Measurements from ENCODE around the gene SIPA1L3. TPM values are rescaled to one million over a fixed set of nuclear protein-coding genes. Genes with fewer than 3 reads are reported as not detected.

SIPA1L3 gene
- total RNA-seq, 4 donors from 2014 or later: 50.0 to 69.8 (median 53.6) TPM

DNA sequence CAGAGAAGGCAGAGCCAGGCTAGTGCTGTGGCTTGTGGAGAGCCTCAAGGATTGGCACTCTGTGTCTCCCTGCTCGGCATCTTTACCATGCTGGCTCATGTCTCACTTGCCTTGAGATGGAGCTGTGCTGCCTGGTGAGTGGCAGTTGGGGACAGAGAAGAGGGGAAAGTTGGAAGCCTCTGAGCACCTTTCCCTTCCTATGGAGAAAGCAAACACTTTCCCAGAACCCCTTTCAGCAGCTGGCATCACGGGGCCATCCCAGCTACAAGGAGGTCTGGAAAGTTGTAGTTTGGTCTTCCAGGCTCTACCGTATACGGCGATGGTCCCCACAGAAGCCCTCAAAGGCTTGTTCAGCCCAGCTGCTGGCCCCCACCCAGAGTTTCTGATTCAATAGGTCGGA is 258.3 kb downstream of the SIPA1L3 start:
- no peak for DNase-seq (ENCODE audit: low spot score in 2 of 2)
- TF ChIP-seq POLR2A (IDR thresholded peaks at IDR 0.05): no peak
- TF ChIP-seq, protein P1, sequence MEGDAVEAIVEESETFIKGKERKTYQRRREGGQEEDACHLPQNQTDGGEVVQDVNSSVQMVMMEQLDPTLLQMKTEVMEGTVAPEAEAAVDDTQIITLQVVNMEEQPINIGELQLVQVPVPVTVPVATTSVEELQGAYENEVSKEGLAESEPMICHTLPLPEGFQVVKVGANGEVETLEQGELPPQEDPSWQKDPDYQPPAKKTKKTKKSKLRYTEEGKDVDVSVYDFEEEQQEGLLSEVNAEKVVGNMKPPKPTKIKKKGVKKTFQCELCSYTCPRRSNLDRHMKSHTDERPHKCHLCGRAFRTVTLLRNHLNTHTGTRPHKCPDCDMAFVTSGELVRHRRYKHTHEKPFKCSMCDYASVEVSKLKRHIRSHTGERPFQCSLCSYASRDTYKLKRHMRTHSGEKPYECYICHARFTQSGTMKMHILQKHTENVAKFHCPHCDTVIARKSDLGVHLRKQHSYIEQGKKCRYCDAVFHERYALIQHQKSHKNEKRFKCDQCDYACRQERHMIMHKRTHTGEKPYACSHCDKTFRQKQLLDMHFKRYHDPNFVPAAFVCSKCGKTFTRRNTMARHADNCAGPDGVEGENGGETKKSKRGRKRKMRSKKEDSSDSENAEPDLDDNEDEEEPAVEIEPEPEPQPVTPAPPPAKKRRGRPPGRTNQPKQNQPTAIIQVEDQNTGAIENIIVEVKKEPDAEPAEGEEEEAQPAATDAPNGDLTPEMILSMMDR (IDR thresholded peaks at IDR 0.05): no peak
- no peak overlapping the region for H3K4me3 ChIP-seq (ENCODE audit: low read depth, poor library complexity, severe bottlenecking)
- 92 to 97% methylated on average over 6 of the region's 6 CpGs for WGBS, 2 donors
- intact Hi-C loops (cut with DNase I; ENCODE audit: low total_unique reads): no loop called here

DNA sequence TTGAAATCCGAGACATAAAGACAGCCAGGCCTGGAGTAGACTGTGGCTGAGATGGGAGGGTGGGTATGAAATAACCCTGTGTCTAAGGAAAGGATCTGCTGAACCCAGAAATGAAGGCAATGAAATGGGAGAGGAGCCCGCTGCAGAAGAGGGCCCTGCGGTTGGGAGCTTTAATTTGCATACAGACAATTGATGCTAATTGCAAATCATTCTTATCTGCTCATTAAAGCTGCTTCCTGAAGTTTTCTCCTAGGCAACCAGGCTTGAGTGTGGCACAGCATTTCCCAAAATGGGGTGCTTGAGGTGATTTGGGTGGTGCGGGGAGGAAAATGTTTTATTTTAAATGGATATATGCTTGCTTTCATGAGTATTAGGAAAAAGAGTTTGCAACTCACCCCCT is 261.6 kb downstream of the SIPA1L3 start:
- no peak overlapping the region for H3K4me3 ChIP-seq (ENCODE audit: low read depth, poor library complexity, severe bottlenecking)
- TF ChIP-seq POLR2A (IDR thresholded peaks at IDR 0.05): no peak
- TF ChIP-seq, protein P1 (IDR thresholded peaks at IDR 0.05): no peak
- intact Hi-C loops (cut with DNase I; ENCODE audit: low total_unique reads): no loop called here
- DNase-seq (ENCODE audit: low spot score in 2 of 2): no peak
- 83 to 87% methylated on average over 4 of the region's 4 CpGs for WGBS, 2 donors

DNA sequence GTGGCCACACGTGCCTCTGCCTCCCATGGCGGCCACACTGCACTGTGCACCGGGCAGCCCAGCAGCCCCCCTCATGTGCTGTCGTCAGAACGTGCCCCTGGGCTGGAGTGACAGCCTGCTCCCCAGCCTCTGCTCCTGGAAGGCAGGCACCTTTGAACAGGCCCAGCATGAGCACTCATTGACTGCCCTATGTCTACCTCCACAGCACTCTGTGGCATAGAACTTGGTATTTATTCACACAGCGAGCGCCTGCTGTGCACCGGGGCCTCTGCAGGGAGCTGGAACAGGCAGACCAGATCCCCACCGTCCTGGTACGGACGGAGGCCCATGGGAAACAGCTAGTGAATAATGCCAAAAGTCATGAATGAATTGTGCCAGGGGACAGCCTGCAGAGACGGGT is 263.3 kb downstream of the SIPA1L3 start:
- intact Hi-C loops (cut with DNase I; ENCODE audit: low total_unique reads): no loop called here
- no peak for DNase-seq (ENCODE audit: low spot score in 2 of 2)
- TF ChIP-seq POLR2A (IDR thresholded peaks at IDR 0.05): no peak
- TF ChIP-seq, protein P1 (IDR thresholded peaks at IDR 0.05): no peak
- no peak overlapping the region for H3K4me3 ChIP-seq (ENCODE audit: low read depth, poor library complexity, severe bottlenecking)
- WGBS, 2 donors: 67 to 80% methylated on average over 12 of the region's 12 CpGs

DNA sequence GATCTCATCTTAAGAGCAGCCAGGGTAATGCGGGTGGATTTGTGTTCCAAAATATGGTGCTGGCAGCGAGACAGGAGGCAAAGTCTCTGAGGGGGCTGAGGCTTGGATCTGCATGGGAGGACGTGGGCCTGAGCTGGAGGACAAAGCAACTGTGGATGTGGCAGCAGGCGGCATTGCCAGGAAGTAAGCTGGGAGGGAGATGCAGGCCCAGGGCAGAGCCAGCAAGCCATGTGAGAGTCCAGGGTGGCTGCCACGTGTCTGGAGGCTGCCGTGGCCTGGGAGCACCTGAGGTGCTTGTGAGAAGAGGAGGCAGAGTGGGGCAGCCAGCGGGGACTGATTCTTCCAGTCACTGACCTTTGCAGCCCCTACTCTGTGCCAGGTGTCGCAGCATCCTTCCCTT is 265.0 kb downstream of the SIPA1L3 start:
- no peak overlapping the region for H3K4me3 ChIP-seq (ENCODE audit: low read depth, poor library complexity, severe bottlenecking)
- no peak for DNase-seq (ENCODE audit: low spot score in 2 of 2)
- WGBS, 2 donors: 78% methylated on average over 8 of the region's 8 CpGs
- TF ChIP-seq, protein P1 (IDR thresholded peaks at IDR 0.05): no peak
- TF ChIP-seq POLR2A (IDR thresholded peaks at IDR 0.05): no peak
- intact Hi-C loops (cut with DNase I; ENCODE audit: low total_unique reads): no loop called here

DNA sequence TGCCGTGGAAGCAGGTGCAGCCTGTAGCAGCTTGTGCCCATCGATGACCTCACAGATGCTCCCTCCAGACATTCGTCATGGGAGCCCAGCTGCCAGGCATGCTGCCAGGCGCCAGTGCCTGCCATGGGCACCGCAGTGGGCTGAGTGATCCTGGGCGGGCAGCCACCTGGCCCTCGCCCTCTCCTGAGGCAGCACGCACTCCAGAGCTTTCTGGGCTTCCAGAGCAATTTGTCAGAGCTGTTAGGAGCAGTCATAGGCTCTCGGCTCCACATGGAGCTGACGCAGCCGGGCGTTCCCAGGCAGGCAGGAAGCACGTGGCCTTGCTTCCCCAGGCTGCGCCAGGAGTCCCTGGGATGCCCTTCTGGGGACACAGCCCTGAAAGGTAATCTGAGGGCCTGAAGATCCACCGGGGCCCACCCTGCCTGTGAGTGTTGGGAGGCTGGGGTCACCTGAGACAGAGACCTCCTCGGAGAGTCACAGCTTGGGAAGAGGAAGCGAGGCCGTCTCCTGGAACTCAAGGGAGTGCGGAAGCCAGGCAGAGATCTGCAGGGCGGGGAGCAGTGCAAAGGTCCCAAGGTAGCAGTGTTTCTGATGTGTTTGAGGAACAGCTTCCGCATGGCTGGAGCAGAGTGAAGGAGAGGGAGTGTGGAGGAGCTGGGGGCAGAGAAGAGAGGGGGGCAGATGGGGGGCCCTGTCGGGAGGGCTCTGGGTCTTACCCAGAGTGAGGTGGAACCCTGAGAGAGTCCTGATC is 266.5 kb downstream of the SIPA1L3 start:
- 42 to 56% methylated on average over 19 to 20 of the region's 22 CpGs for WGBS, 2 donors
- TF ChIP-seq POLR2A (IDR thresholded peaks at IDR 0.05): no peak
- TF ChIP-seq, protein P1 (IDR thresholded peaks at IDR 0.05): no peak
- peak; percentile 72 to 92 for DNase-seq (ENCODE audit: low spot score in 2 of 2)
- intact Hi-C loops (cut with DNase I; ENCODE audit: low total_unique reads): no loop called here
- H3K4me3 ChIP-seq (ENCODE audit: low read depth, poor library complexity, severe bottlenecking): no peak overlapping the region

DNA sequence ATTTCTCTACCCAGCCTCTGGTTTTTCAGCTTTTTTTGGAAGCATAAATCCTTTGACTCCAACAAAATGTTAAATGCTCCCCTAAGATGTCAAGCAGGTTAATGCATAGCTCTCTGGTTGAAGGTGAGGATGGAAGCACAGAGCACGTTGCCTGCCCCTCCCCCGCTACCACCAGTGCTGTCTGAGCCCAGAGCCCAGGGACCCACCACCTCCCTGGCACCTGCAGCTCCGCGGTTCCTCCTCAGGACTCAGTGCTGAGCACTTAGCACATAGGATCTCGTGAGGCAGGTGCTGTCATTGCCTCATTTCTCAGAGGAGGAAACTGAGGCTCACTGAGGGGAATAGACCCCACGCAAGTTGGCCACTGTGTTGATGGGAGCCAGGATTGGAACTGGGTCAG is 268.4 kb downstream of the SIPA1L3 start:
- intact Hi-C loops (cut with DNase I; ENCODE audit: low total_unique reads): no loop called here
- TF ChIP-seq, protein P1 (IDR thresholded peaks at IDR 0.05): no peak
- TF ChIP-seq POLR2A (IDR thresholded peaks at IDR 0.05): no peak
- no peak overlapping the region for H3K4me3 ChIP-seq (ENCODE audit: low read depth, poor library complexity, severe bottlenecking)
- DNase-seq (ENCODE audit: low spot score in 2 of 2): no peak
- 86 to 90% methylated on average over 6 of the region's 6 CpGs for WGBS, 2 donors

All from lower leg skin (tissue), 4 donors.